GM12873 (cell line): Measurements from ENCODE around the gene CCDC184.

ENCODE experiments used
- CTCF ChIP-seq: IDR thresholded peaks from 2 replicates; pipeline ENCODE4 v1.5.1; 2012; ENCODE audit warnings: low read depth, mild to moderate bottlenecking, moderate library complexity, low read length, control low read depth; ENCODE audit not compliant: insufficient read depth; ENCODE audit errors: missing control alignments

The CCDC184 gene

DNA sequence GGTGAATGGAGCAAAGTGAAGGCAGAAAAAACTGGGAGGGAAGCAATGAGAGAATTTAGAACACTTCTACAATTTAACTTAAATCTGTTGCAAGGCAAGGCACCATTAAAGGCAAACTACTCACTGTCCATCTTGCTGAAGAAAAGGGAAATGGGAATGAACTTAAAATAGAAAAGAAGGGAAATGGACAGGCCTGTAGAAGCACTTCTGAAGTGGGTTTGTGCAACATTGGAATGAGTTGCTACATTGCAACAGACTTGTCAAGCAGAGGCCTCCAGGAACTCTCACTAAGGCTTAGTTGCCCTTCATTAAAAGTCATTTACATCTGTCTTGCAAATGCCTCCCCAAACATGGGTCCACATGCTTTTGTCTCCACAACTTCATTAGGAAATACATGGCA is 33.3 kb downstream of the CCDC184 start:
- no peak for TF ChIP-seq CTCF

DNA sequence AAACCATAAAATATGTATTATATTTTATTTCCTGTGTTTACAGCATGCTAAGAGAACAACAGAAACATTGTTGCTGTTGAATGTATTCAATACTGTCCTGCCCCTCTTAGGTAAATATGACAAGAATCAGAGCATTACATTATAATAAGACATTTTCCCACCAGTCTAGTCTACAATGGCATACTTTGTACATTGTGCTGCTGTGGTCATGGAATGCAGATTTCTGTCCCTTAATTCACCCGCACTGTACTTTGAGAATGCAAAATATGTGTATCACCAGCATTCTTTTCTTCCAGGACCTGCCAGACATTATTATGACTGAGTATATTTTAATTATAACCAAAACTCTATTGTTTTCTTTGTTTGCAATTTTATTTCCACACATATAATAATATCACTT is 36.2 kb downstream of the CCDC184 start:
- no peak for TF ChIP-seq CTCF

DNA sequence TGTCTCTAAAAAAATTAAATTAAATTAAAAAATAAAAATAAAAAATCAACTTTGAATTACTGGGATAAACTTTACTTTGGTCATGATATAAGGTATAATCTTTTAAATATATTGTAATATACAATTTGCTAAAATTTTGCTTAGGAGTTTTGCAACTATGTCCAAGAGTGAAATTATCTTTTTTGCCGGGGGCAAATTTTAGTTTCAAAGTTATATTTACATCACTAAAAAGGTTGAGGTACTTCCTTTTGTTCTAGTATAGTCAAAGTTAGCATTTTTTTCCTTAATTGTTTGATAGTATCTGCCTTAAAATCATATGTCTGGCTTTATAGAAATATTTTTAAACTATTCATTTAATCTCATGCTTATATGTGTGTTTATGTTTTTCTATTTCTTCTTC is 37.3 kb downstream of the CCDC184 start:
- no peak for TF ChIP-seq CTCF

- no peak for TF ChIP-seq CTCF
Measured at GRCh38 chr12:48221645-48222044, 38.2 kb downstream of the CCDC184 start.
